Spleen (tissue), 13 donors: Measurements from ENCODE around the gene HSD17B2. TPM values are rescaled to one million over a fixed set of nuclear protein-coding genes. Genes with fewer than 3 reads are reported as not detected.

Experiments
- DNase-seq: peaks from one replicate; pipeline ENCODE4 v3.0.0-alpha.2; 2020
- H3K27ac ChIP-seq, 8 donors: fragments of 200-600 bp; sonication (generic) in 7 of 8; 1 replicate in 4 of 8; 2 replicates in 4 of 8; pipeline versions ENCODE4 v1.5.0 to v1.8.0; 2016 to 2021; ENCODE audit warnings: inconsistent platforms in 4 of 8, mild to moderate bottlenecking in 4 of 8, moderate library complexity in 1 of 8
- H3K27me3 ChIP-seq, 7 donors: fragments of 200-600 bp; sonication (generic) in 6 of 7; replicated peaks in 1 of 7; 1 replicate in 4 of 7; 2 replicates in 3 of 7; pipeline versions ENCODE4 v1.5.0 to v1.8.0; 2016 to 2021; ENCODE audit warnings: inconsistent platforms in 3 of 7, mild to moderate bottlenecking in 1 of 7
- H3K36me3 ChIP-seq, 6 donors: fragments of 200-600 bp; sonication (generic) in 5 of 6; 1 replicate in 4 of 6; 2 replicates in 2 of 6; pipeline versions ENCODE4 v1.5.0 to v1.8.0; 2016 to 2021; ENCODE audit warnings: inconsistent platforms in 2 of 6
- H3K4me1 ChIP-seq, 6 donors: fragments of 200-600 bp; sonication (generic) in 5 of 6; 1 replicate in 3 of 6; 2 replicates in 3 of 6; pipeline versions ENCODE4 v1.5.0 to v1.8.0; 2016 to 2021; ENCODE audit warnings: inconsistent platforms in 3 of 6
- H3K4me3 ChIP-seq, 8 donors: fragments of 200-600 bp; sonication (generic) in 7 of 8; 1 replicate in 4 of 8; 2 replicates in 4 of 8; pipeline versions ENCODE4 v1.5.0 to v1.8.0; 2016 to 2021; ENCODE audit warnings: inconsistent platforms in 4 of 8, mild to moderate bottlenecking in 4 of 8, moderate library complexity in 2 of 8
- H3K9me3 ChIP-seq, 8 donors: fragments of 200-600 bp; sonication (generic) in 7 of 8; 1 replicate in 4 of 8; 2 replicates in 4 of 8; pipeline versions ENCODE4 v1.5.0 to v1.8.0; 2016 to 2021; ENCODE audit warnings: inconsistent platforms in 4 of 8
- POLR2A ChIP-seq, 3 donors: fragments of 450-650 bp; IDR thresholded peaks; one replicate each; pipeline ENCODE4 v1.5.1; 2017; ENCODE audit warnings: antibody characterized with exemption in 3 of 3, mild to moderate bottlenecking in 1 of 3
- POLR2AphosphoS5 ChIP-seq, 3 donors: sonication (generic); formaldehyde crosslinking; IDR thresholded peaks; one replicate each; pipeline ENCODE4 v1.5.1; 2017; ENCODE audit warnings: antibody characterized with exemption in 3 of 3
- WGBS, 5 donors: extraction: QIAGEN DNeasy Blood & Tissue Kit in 3 of 5; methylation state at CpG; one replicate each; pipeline versions ENCODE4 v1.1.5 to v1.1.7; 2013 to 2018; 5-methylcytosine and 5-hydroxymethylcytosine counted together
- intact Hi-C: fragments of 100-400 bp; cut with DNase I; formaldehyde crosslinking; loops from one replicate; pipeline ENCODE4 v1.15.0; 2023; ENCODE audit warnings: low total_unique reads
- long read RNA-seq, 2 donors: transcript quantifications; one replicate each; lab custom pipeline, GENCODE V29; 2026
- polyA plus RNA-seq, 3 donors: library from polyadenylated mRNA; stranded (reverse); fragments of 200-250 nt; gene quantifications; one replicate each; pipeline ENCODE4 v1.2.1, GENCODE V29; 2013
- total RNA-seq, 7 donors: library from RNA; depleted of rRNA in 3 of 7; stranded (reverse); fragments of >200 nt in 3 of 7; fragmentation: NEBNext Ultra II Directional in 4 of 7; extraction: Animal tissue kit (Norgen Biotek cat#: 25700) in 4 of 7; gene quantifications; one replicate each; pipeline versions ENCODE4 v1.1.0 to v1.2.1, GENCODE V29; 2016 to 2021
- TF ChIP-seq, protein P1 (sequence below), 11 experiments: fragments of 200-600 bp in 7 of 11; fragments of 450-650 bp in 4 of 11; sonication (generic) in 4 of 11; IDR thresholded peaks in 8 of 11; conservative IDR thresholded peaks in 3 of 11; 1 replicate in 7 of 11; 2 replicates in 4 of 11; pipeline versions ENCODE4 v1.4.0 to v1.8.0; 2016 to 2021; ENCODE audit warnings: antibody characterized with exemption in 11 of 11, inconsistent platforms in 4 of 11, mild to moderate bottlenecking in 1 of 11
- donor health status: healthy with polysubstance abuse.
- donor health status: DM: no; HTN: no; CAD: no; lungs with moderate emphysema.
- donor health status: DM: no; HTN: no; CAD: no.
- donor health status: Bipolar disorder and iron deficiency.
- donor health status: healthy.
- donor health status: DM: no; HTN: no; CAD: no.
- donor health status: DM: yes; HTN: yes; CAD: no.

The HSD17B2 gene
- total RNA-seq, result not detected
- polyA plus RNA-seq, result under 1 TPM in 2 of 3 donors, not detected in 1; 0.09 to 0.13 TPM
- long read RNA-seq, donor 1, partial matches to known transcripts, result 0 of 1 reads
- long read RNA-seq, donor 1, other reads (novel, unspliced or antisense), result 0 of 1 reads
- long read RNA-seq, donor 2, result 0 reads

- Histone ChIP-seq H3K9me3 (no peaks in the 10 kb centered on the region), H3K27me3 (peaks cover 0 to 49% (median 0%) of the 10 kb centered on the region in 7 donors), H3K4me3 (no peak within 1 kb of the TSS), H3K36me3 (no peaks in the 10 kb centered on the region), H3K4me1 (no peaks in the 10 kb centered on the region), H3K27ac (no peak within 1 kb of the TSS)
- 66 to 85% (median 74%) methylated on average over 6 of the region's 6 CpGs for whole genome bisulfite sequencing, 5 donors
- intact Hi-C loops, result no loop called here
- DNase-seq, result no peak
- TF ChIP-seq POLR2A (IDR thresholded peaks at IDR 0.05) (no peak), POLR2AphosphoS5 (IDR thresholded peaks at IDR 0.05) (no peak)
Measured at GRCh38 chr16:82034981-82035612, at the start of gene HSD17B2. Gene HSD17B2 (plus strand): TSS chr16:82035253. CDS start chr16:82035425, 172 bp downstream.

GRCh38 chr16:81987121-81987520 is 47.9 kb upstream of the HSD17B2 start:
- no peaks in the 10 kb centered on the region for H3K9me3 ChIP-seq
- peaks cover 0 to 4% (median 0%) of the 10 kb centered on the region in 7 donors for H3K27me3 ChIP-seq
- no peaks in the 10 kb centered on the region for H3K4me1 ChIP-seq
- intact Hi-C loops, result no loop called here
- no peak overlapping the region for H3K4me3 ChIP-seq
- TF ChIP-seq POLR2A (IDR thresholded peaks at IDR 0.05), result no peak
- no peak for TF ChIP-seq POLR2AphosphoS5 (IDR thresholded peaks at IDR 0.05)
- TF ChIP-seq, protein P1, sequence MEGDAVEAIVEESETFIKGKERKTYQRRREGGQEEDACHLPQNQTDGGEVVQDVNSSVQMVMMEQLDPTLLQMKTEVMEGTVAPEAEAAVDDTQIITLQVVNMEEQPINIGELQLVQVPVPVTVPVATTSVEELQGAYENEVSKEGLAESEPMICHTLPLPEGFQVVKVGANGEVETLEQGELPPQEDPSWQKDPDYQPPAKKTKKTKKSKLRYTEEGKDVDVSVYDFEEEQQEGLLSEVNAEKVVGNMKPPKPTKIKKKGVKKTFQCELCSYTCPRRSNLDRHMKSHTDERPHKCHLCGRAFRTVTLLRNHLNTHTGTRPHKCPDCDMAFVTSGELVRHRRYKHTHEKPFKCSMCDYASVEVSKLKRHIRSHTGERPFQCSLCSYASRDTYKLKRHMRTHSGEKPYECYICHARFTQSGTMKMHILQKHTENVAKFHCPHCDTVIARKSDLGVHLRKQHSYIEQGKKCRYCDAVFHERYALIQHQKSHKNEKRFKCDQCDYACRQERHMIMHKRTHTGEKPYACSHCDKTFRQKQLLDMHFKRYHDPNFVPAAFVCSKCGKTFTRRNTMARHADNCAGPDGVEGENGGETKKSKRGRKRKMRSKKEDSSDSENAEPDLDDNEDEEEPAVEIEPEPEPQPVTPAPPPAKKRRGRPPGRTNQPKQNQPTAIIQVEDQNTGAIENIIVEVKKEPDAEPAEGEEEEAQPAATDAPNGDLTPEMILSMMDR (IDR thresholded peaks at IDR 0.05 in 8 of 11, conservative IDR thresholded peaks at IDR 0.05 in 3 of 11), result no peak
- H3K27ac ChIP-seq, result no peak overlapping the region
- no peaks in the 10 kb centered on the region for H3K36me3 ChIP-seq
- DNase-seq, result no peak
- WGBS, 5 donors, result 84 to 90% (median 85%) methylated on average over 8 of the region's 8 CpGs

GRCh38 chr16:81987706-81988105 is 47.3 kb upstream of the HSD17B2 start:
- TF ChIP-seq POLR2AphosphoS5 (IDR thresholded peaks at IDR 0.05) (no peak), POLR2A (IDR thresholded peaks at IDR 0.05) (no peak)
- TF ChIP-seq, protein P1 (IDR thresholded peaks at IDR 0.05 in 8 of 11, conservative IDR thresholded peaks at IDR 0.05 in 3 of 11), result no peak
- 79 to 94% (median 90%) methylated on average over 5 of the region's 5 CpGs for WGBS, 5 donors
- no peak overlapping the region for H3K4me3 ChIP-seq
- H3K9me3 ChIP-seq, result no peaks in the 10 kb centered on the region
- no peak overlapping the region for H3K27ac ChIP-seq
- H3K27me3 ChIP-seq, result peaks cover 0 to 4% (median 0%) of the 10 kb centered on the region in 7 donors
- H3K4me1 ChIP-seq, result no peaks in the 10 kb centered on the region
- intact Hi-C loops, result no loop called here
- DNase-seq, result no peak
- H3K36me3 ChIP-seq, result no peaks in the 10 kb centered on the region

DNA sequence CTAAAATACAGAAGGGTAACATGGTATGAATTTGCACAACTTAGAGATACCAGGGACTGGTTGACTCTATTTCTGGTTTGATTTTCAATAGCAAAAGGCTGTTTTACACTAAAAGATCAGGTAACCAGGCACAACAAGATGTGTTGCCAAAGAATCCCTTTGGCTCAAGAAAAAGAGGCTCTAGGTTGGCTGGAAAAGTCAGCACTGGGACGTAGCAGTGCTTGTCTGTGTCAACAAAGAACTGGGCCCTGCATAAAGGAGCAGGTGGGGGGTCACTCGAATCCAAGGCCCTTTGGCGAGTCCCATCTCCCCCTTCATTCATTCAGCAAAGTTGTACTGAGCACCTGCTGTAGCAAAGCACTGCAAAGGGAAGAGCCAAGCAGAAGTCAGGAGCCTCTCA is 42.2 kb upstream of the HSD17B2 start:
- Histone ChIP-seq H3K4me1 (no peaks in the 10 kb centered on the region), H3K4me3 (no peak overlapping the region), H3K27me3 (no peaks in the 10 kb centered on the region), H3K27ac (no peak overlapping the region), H3K9me3 (no peaks in the 10 kb centered on the region), H3K36me3 (peaks cover 0 to 10% (median 0%) of the 10 kb centered on the region in 6 donors)
- intact Hi-C loops, result no loop called here
- no peak for TF ChIP-seq POLR2A (IDR thresholded peaks at IDR 0.05)
- TF ChIP-seq, protein P1 (IDR thresholded peaks at IDR 0.05 in 8 of 11, conservative IDR thresholded peaks at IDR 0.05 in 3 of 11), result no peak
- DNase-seq, result no peak
- WGBS, 5 donors, result 57 to 87% (median 84%) methylated on average over 3 of the region's 3 CpGs
